IPS-NIHi7 (cell line): ENCODE data around the gene FLT1.

ENCODE experiments used
- DNase-seq: peaks from one replicate; pipeline ENCODE4 v3.0.0; 2012; ENCODE audit warnings: mixed read lengths; ENCODE audit errors: extremely low spot score

The FLT1 gene

DNA sequence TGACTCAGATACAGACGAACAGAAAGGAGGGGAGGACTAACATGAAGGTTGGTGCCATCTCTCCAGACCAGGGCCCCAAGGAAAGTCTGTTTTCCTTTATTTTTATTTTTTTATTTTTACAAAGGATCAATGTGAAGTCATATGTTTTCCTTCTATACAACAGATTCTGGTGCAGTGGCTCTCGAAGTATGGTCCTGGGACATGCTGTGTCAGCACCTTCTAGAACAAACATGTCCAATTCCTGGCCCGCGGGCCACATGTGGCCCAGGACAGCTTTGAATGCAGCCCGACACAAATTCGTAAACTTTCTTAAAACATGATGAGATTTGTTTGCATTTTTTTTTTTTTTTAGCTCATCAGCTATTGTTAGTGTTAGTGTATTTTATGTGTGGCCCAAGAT, 174.7 kb downstream of the FLT1 start:
- DNase-seq, result no peak

DNA sequence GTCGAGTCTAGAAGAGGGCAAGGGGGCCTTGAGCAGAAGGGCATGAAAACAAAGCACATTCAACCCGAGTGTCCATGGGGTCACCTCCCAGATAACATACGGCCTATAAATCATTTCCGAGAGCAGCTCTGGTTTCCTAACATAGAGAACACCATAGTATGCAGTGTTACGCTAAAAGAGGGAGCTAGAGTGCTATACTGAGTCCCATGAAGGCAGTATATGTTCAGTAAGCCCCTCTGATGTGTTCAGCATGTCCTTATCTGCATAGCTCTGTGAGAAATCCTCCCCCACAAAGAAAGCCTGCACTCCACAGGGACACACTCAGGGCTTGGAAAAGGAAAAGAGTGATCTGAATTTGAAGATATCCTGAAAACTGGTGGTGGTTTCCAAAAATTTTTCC, 175.4 kb downstream of the FLT1 start:
- DNase-seq, result no peak

GRCh38 chr13:28318496-28318895, 176.4 kb downstream of the FLT1 start:
- DNase-seq, result no peak

DNA sequence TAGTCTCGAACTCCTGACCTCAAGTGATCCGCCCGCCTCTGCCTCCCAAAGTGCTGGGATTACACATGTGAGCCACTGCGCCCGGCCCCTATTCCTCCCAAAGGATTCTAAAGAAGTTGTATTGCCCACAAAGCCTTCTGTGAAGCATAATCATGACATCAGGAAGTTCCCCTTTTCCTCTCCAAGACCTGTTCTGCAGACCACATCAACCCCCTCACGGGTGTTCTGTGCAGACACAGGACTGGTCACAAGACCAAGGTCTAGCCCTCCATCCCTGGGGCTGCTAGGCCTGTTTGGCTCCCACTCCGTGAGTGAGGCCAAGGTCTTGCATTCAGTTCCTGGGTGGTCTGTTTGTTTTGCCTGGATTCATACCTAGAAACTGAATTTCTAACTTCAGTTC, 178.1 kb downstream of the FLT1 start:
- no peak for DNase-seq

DNA sequence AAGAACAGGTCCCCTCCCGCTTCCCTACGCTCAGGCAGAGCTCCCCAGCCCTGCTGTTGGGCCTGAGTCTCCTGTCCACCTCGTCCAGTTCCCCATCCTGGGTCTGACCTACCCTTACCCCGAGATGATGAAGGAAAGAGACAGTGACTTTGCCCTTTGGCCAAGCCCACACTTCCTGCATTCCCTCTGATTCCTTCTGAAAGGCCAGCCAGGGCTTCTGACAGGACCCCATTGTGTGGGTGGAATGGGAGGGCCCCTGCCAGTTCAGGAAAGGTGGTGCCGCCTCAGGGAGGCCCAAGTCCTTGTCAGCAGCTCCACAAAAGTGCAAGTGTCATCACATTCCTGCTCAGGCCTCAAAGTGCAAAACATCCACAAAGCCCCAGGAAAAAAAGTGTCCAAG, 178.8 kb downstream of the FLT1 start:
- no peak for DNase-seq

DNA sequence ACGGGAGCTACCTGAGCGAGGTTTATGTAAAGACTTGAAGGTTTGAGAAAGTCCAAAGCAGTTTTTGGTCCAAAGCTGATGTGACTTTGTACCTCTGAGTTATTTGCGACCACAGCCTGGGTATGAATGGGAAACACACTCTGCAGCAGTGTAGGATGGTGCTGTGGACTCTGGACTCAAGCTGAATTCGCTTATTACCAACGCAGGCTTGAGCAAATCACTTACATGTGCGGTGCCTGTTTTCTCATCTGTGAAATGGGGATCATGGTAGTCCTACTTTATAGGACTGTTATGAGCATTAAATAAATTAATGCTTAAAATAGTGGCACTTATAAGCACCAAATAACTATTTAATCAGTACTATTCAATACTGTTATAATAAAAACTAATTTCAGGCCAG, 180.0 kb downstream of the FLT1 start:
- DNase-seq, result no peak

DNA sequence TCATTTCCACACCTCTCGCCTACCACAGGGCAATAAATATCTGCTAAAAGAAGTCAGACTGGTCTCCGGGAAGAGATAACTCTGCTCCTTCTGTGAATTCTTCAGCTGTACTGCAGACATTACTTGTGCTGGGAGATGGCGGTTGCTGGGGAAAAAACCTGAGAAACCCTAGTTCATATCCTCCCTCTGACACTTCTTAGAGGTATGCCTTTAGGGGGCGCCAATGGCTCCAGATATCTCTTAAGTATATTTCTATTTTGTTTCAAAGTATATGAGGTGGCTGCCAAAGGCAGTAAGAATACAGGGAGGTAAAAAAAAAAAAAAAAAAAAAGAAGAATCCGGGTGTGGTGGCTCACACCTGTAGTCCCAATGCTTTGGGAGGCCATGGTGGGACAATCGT, 181.3 kb downstream of the FLT1 start:
- peak; percentile 52 for DNase-seq

DNA sequence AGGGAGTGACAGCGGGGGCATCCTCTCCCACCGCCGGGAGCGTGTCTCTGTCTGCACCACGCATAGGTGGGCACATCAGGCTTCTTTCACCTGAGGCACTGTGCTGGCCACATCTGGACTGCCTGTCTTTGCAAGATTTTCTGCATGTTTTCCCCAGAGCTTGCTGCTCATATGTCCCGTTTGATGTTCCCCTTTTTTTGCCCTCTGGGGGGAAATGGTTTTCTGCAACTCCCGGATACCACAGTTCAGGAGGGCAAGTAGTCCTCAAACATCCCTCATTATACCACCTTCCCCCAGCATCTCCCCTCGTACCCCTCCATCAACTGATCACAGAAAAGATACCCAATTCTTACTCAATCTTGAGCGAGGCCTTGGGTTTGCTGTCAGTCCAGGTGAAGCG, 188.6 kb downstream of the FLT1 start:
- DNase-seq, result no peak

- no peak for DNase-seq
These were observed 193.1 kb downstream of the FLT1 start for GRCh38 chr13:28301839-28302238.

DNA sequence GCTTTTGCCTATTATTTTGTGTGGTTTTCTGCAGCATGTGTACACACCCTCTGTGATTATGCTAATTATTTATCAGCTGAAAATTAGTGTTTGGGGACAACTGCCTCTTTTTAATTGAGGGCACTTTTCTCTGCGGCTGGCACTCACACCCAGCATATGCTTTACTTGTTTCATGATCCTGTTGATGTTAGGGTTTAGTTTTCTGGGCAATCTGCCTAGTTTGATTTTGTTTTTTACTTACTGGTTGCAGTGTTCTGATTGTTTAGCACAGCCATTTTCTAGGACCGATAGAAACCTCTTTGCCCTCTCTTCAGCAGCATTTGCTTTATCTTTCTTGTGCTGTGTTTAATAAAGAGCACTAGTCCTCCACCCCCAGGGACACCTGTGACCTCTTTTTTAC, 195.0 kb downstream of the FLT1 start:
- DNase-seq, result no peak

- DNase-seq, result peak; percentile 72
These were observed 197.6 kb downstream of the FLT1 start for GRCh38 chr13:28297341-28297740.

- DNase-seq, result no peak
These were observed 208.7 kb downstream of the FLT1 start for GRCh38 chr13:28286263-28286662.

GRCh38 chr13:28283600-28283999, 211.3 kb downstream of the FLT1 start:
- DNase-seq, result no peak

DNA sequence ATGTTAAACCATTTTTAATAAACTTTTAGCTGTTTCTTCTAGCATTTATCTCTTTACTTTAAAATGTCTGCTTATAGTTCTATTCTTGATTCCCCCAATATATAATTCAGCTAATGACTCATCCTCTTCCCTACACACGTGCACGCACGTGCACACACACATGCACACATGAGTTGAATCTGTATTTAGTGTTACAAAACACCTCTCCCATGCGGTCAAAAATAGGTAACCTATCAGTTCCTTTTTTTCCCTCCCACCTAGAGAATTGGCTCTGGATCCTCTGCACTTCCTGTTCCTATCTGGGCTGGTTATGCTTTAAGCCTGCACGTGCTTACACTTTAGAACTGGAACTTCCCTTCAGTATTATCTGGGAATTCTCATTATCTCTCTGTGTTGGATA, 212.5 kb downstream of the FLT1 start:
- DNase-seq, result no peak

GRCh38 chr13:28273919-28274318, 221.0 kb downstream of the FLT1 start:
- DNase-seq, result peak; percentile 45

- no peak for DNase-seq
These were observed 223.7 kb downstream of the FLT1 start for GRCh38 chr13:28271056-28271840.

DNA sequence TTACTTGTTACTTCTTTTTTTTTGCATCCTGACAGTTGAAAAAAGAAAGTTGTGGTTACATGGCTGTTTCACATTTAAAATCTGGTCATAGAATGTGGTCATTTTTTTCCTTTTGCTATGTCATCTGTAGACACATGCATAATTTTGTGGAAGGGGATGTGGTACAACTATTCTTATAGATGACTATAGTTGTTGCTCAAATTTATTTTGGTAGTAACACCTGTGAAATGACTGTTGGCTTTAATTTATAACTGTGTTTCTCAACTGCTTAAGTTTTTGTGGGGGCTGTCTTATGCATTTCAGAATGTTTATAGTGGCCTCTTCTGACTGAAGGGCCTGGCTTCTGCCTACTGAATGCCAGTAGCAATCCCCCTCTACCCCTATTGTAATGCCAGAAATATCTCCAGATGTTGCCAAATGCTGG, 226.1 kb downstream of the FLT1 start:
- DNase-seq, result no peak

GRCh38 chr13:28267497-28267896, 227.4 kb downstream of the FLT1 start:
- no peak for DNase-seq

DNA sequence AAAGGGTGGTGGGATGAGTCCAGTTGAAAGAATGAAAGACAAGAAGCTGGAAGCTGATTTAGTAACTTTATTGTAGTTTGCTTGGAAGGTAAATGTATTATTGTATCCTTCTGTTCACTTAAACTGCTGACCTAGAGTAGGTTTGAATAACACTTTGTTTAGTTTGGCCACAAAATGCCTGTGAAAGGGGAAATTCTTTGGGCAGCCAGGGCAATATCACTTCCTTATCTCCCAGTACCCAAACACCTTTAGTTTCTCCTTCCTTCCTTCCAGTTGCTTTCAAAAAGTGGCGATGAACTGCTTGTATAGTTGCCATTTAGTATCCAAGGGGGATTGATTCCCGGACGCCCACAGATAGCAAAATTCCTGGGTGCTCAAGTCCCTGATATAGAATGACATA, 236.5 kb downstream of the FLT1 start:
- DNase-seq, result no peak

DNA sequence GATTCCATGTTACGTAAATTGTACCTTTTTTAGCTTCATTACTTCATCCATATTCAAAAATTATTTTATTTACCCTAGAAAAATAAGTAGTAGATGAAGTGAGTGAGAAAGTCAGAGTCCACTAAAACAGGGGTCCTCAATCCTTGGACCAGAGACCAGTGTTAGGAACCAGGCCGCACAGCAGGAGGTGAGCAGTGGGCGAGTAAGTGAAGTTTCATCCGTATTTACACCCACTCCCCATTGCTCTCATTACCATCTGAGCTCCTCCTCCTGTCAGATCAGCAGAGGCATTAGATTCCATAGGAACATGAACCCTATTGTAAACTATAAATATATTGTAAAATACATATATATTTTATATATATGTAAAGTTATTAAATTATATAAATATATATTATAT, 237.6 kb downstream of the FLT1 start:
- DNase-seq, result no peak

DNA sequence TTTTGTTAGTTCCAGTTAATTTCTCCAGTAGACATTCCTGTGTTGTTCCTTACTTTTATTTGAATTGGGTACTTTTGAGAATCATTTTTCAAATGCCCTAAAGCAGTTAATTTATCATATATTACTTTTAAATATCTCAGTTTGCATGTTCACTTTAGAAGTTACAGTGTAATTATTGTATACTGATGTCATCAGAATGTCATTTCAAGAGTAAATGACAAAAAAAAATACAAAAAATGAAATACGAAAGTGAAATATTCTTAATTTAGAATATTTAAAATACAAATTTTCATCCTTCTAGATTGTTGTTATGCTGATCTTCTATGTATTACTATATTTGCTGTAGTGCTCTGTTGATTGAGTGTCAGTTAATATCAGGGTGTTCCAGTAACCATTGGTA, 242.4 kb downstream of the FLT1 start:
- DNase-seq, result no peak

DNA sequence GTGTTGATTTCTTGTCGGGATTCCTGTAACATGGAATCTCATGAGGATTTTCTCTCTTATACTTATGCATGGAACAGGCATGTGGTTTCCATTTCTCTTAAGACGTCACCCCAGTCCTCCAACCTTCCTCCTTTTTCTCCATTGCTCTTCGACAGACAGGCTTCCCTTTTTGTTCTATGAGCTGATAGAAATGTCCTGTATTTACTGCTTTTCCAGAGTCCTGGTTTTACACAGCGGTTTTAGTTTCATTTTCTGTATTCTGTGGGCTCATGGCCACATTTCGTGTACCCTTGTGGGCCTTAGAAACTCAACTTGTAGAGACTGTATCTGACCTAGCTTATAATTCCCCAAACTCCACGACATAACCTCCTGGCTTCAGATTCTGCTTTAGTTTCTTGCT, 243.5 kb downstream of the FLT1 start:
- DNase-seq, result no peak

DNA sequence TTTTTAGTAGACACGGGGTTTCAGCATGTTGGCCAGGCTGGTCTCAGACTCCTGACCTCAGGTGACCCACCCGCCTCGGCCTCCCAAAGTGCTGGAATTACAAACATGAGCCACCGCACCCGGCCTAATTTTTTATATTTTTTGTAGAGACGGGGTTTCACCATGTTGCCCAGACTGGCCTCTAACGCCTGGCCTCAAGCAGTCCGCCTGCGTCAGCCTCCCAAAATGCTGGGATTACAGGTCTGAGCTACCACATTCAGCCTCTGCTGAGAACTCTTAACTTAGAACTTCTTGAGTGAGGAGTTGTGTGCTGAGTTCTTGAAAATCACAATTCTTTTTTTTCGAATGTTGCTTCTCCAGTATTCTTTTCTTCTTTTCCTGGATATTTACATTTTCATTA, 244.4 kb downstream of the FLT1 start:
- DNase-seq, result no peak
